Measurements from ENCODE around the gene GRIK3. TPM values are rescaled to one million over a fixed set of nuclear protein-coding genes. Genes with fewer than 3 reads are reported as not detected.

GRIK3 gene
- total RNA-seq, 1 experiment from 2014 or later, result not detected

- intact Hi-C loops (cut with micrococcal nuclease), result no loop called here
- Histone ChIP-seq H3K9me3 (ENCODE audit: low read length) (no peaks in the 10 kb centered on the region), H3K4me1 (ENCODE audit: insufficient read depth, low read length) (no peaks in the 10 kb centered on the region), H3F3A (ENCODE audit: low read length, unreplicated experiment) (no peaks in the 10 kb centered on the region), H3K4me2 (ENCODE audit: low read length) (no peak overlapping the region), H3K9me2 (replicated peaks; ENCODE audit: low read length) (no peaks in the 10 kb centered on the region), H3K36me3 (ENCODE audit: low read depth, low read length) (no peaks in the 10 kb centered on the region), H3K79me2 (ENCODE audit: low read length) (no peaks in the 10 kb centered on the region), H2AFZ (ENCODE audit: low read length) (no peak overlapping the region), H3K4me3 (ENCODE audit: low read length) (no peak overlapping the region), H3K27me3 (ENCODE audit: low read length) (peaks cover 41% of the 10 kb centered on the region), H3K9ac (ENCODE audit: low read length) (no peak overlapping the region), H4K20me1 (ENCODE audit: low read length) (no peaks in the 10 kb centered on the region), H3K27ac (ENCODE audit: low read length) (no peak overlapping the region)
- no TSS peak for BruUV-seq (replicated peaks)
- ChIA-PET CTCF (no interaction called here), POLR2A (ENCODE audit: unreplicated experiment) (no interaction called here)
- no peak for ATAC-seq
- TF ChIP-seq, protein P1, sequence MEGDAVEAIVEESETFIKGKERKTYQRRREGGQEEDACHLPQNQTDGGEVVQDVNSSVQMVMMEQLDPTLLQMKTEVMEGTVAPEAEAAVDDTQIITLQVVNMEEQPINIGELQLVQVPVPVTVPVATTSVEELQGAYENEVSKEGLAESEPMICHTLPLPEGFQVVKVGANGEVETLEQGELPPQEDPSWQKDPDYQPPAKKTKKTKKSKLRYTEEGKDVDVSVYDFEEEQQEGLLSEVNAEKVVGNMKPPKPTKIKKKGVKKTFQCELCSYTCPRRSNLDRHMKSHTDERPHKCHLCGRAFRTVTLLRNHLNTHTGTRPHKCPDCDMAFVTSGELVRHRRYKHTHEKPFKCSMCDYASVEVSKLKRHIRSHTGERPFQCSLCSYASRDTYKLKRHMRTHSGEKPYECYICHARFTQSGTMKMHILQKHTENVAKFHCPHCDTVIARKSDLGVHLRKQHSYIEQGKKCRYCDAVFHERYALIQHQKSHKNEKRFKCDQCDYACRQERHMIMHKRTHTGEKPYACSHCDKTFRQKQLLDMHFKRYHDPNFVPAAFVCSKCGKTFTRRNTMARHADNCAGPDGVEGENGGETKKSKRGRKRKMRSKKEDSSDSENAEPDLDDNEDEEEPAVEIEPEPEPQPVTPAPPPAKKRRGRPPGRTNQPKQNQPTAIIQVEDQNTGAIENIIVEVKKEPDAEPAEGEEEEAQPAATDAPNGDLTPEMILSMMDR (conservative IDR thresholded peaks at IDR 0.05; ENCODE audit: low read depth, low read length), result no peak
- TF ChIP-seq EZH2 (IDR thresholded peaks at IDR 0.05; ENCODE audit: low read length, unreplicated experiment) (no peak), EZH2phosphoT487 (IDR thresholded peaks at IDR 0.05; ENCODE audit: borderline replicate concordance, low read length) (no peak)
- DNase-seq, result no peak
Observed at GRCh38 chr1:37064039-37064438, 29.7 kb upstream of the GRIK3 start.

DNA sequence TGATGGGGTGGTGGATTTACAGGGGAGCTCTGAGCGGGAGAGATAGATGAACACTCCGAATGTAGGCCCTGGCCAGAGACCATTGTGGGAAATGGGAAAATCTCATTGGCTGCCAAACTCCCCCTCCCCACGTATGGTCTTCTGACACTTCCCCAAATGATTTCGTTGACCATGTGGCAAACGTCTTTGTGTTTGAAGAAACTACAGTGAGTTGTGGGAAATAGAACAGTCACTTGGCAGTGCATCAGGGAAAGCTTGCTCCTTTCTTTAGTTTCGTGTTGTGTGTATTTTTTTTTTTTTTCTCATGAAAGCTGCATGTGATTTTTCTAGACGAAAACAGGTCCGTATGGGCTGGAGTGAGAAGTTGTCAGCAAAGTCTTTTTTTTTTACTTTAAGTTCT lies 25.0 kb upstream of the GRIK3 start:
- CTCF ChIA-PET, result no interaction called here
- Histone ChIP-seq H3K27ac (ENCODE audit: low read length) (no peak overlapping the region), H3K9ac (ENCODE audit: low read length) (no peak overlapping the region), H2AFZ (ENCODE audit: low read length) (no peak overlapping the region), H3K4me2 (ENCODE audit: low read length) (no peak overlapping the region), H3K9me2 (replicated peaks; ENCODE audit: low read length) (no peaks in the 10 kb centered on the region), H3K36me3 (ENCODE audit: low read depth, low read length) (no peaks in the 10 kb centered on the region), H4K20me1 (ENCODE audit: low read length) (no peaks in the 10 kb centered on the region), H3K4me1 (ENCODE audit: insufficient read depth, low read length) (no peaks in the 10 kb centered on the region), H3K9me3 (ENCODE audit: low read length) (no peaks in the 10 kb centered on the region), H3K79me2 (ENCODE audit: low read length) (no peaks in the 10 kb centered on the region), H3K4me3 (ENCODE audit: low read length) (no peak overlapping the region), H3K27me3 (ENCODE audit: low read length) (peaks cover 19% of the 10 kb centered on the region), H3F3A (ENCODE audit: low read length, unreplicated experiment) (no peaks in the 10 kb centered on the region)
- TF ChIP-seq, protein P1 (conservative IDR thresholded peaks at IDR 0.05; ENCODE audit: low read depth, low read length), result no peak
- TF ChIP-seq EZH2 (IDR thresholded peaks at IDR 0.05; ENCODE audit: low read length, unreplicated experiment), result no peak
- TF ChIP-seq EZH2phosphoT487 (IDR thresholded peaks at IDR 0.05; ENCODE audit: borderline replicate concordance, low read length), result no peak
- no TSS peak for BruUV-seq (replicated peaks)
- ATAC-seq (no peak), DNase-seq (no peak)
- intact Hi-C loops (cut with micrococcal nuclease), result no loop called here
- POLR2A ChIA-PET (ENCODE audit: unreplicated experiment), result no interaction called here

- intact Hi-C loops (cut with micrococcal nuclease), result no loop called here
- no peaks in the 10 kb centered on the region for H4K20me1 ChIP-seq (ENCODE audit: low read length)
- no peak overlapping the region for H2AFZ ChIP-seq (ENCODE audit: low read length)
- TF ChIP-seq, protein P1 (conservative IDR thresholded peaks at IDR 0.05; ENCODE audit: low read depth, low read length), result no peak
- TF ChIP-seq EZH2 (IDR thresholded peaks at IDR 0.05; ENCODE audit: low read length, unreplicated experiment), result no peak
- no peak for TF ChIP-seq EZH2phosphoT487 (IDR thresholded peaks at IDR 0.05; ENCODE audit: borderline replicate concordance, low read length)
- DNase-seq (no peak), ATAC-seq (no peak)
- H3K9ac ChIP-seq (ENCODE audit: low read length), result no peak overlapping the region
- no peak overlapping the region for H3K4me3 ChIP-seq (ENCODE audit: low read length)
- no peak overlapping the region for H3K27ac ChIP-seq (ENCODE audit: low read length)
- H3K9me2 ChIP-seq (replicated peaks; ENCODE audit: low read length), result no peaks in the 10 kb centered on the region
- BruUV-seq (replicated peaks), result no TSS peak
- H3K27me3 ChIP-seq (ENCODE audit: low read length), result peaks cover 19% of the 10 kb centered on the region
- ChIA-PET CTCF (no interaction called here), POLR2A (ENCODE audit: unreplicated experiment) (interaction anchor here (0.6 kb wide), 1 partner anchor 36 kb away, joined by 3 read pairs; no protein-coding TSS in a partner anchor)
- no peak overlapping the region for H3K4me2 ChIP-seq (ENCODE audit: low read length)
- H3K4me1 ChIP-seq (ENCODE audit: insufficient read depth, low read length), result no peaks in the 10 kb centered on the region
- no peaks in the 10 kb centered on the region for H3K79me2 ChIP-seq (ENCODE audit: low read length)
- H3K36me3 ChIP-seq (ENCODE audit: low read depth, low read length), result no peaks in the 10 kb centered on the region
- no peaks in the 10 kb centered on the region for H3F3A ChIP-seq (ENCODE audit: low read length, unreplicated experiment)
- H3K9me3 ChIP-seq (ENCODE audit: low read length), result no peaks in the 10 kb centered on the region
Observed at GRCh38 chr1:37058424-37058988, 24.2 kb upstream of the GRIK3 start.
